ENCODE measurements around the gene NINL. TPM values are rescaled to one million over a fixed set of nuclear protein-coding genes. Genes with fewer than 3 reads are reported as not detected.

The NINL gene
- total and polyA plus RNA-seq, 2 of the 8 experiments (the other 6 are each of a cell fraction or from before 2014, with no cell fraction given), result 15.3 to 30.0 TPM

DNA sequence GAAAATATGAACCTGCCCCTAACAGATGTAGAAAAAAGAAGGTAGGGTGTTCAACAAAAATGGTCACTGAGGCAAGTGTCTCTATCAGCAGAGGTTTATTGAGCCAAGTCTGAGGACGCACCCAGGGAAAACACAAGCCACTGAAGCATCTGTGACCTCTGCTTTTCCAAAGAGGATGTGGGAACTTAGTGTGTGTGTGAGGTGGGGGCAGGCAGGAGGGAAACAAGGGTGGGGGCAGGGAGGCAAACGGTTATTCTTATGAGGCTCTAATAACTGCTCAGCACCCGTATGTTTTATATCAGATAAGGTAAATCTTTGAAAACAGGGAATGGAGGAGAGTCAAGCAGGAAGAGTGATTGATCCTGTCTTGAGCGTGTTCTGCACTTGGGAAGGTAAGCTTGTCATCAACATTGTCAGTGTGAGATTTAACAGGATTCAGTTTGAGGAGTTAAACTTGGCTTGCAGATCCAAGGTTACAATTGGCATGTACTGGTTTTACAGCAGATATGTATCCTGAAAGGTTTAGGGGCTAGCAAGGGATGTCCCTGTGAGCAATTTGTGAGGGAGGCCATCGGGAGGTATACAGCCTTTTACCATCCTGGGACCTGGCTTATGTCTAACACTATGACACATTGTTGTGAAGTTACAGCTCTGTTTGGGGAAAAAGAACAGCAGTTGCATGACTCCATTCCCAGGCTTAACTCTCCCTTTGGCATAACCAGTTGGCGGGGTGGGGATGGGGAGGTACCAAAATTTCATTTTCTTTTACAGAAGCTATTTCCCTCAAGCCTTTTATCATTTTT is 33.7 kb downstream of the NINL start:
- Histone ChIP-seq H3K79me2 (ENCODE audit: control insufficient read depth in 1 of 2, insufficient read depth in 2 of 2, low read length in 2 of 2) (peaks cover 0 to 60% of the 10 kb centered on the region in 2 experiments; a peak in 3 of 4 replicates), H4K8ac (ENCODE audit: extremely low read depth, insufficient read depth, low read length) (no peak overlapping the region), H3K79me1 (ENCODE audit: low read depth, low read length) (peaks cover 14% of the 10 kb centered on the region), H3K27me3 (replicated peaks in 1 of 4; ENCODE audit: control insufficient read depth in 3 of 4, extremely low read depth in 1 of 4, insufficient read depth in 3 of 4, low read length in 3 of 4) (no peaks in the 10 kb centered on the region), H2BK12ac (ENCODE audit: low read depth, low read length) (no peak overlapping the region), H3K18ac (ENCODE audit: extremely low read depth, low read length) (no peak overlapping the region), H4K91ac (replicated peaks; ENCODE audit: insufficient read length, low read length) (no peak overlapping the region), H2BK20ac (ENCODE audit: low read length) (no peak overlapping the region), H2BK120ac (replicated peaks; ENCODE audit: low read depth, low read length) (no peak overlapping the region), H2BK15ac (ENCODE audit: low read length) (no peak overlapping the region), H4K20me1 (replicated peaks in 1 of 2; ENCODE audit: control insufficient read depth in 1 of 2, insufficient read depth in 2 of 2, low read length in 2 of 2) (peaks cover 3 to 17% of the 10 kb centered on the region in 2 experiments), H3K9ac (replicated peaks in 1 of 4; ENCODE audit: extremely low read depth in 1 of 4, low read depth in 3 of 4, low read length in 3 of 4) (no peak overlapping the region; a peak in 1 of 7 replicates), H3K23ac (ENCODE audit: insufficient read length) (no peak overlapping the region), H3K9me3 (ENCODE audit: insufficient read depth in 2 of 2, low read depth in 1 of 2, low read length in 1 of 2) (no peaks in the 10 kb centered on the region), H3K4me2 (ENCODE audit: insufficient read depth in 1 of 2, low read depth in 2 of 2, low read length in 2 of 2) (no peak overlapping the region), H2AK5ac (ENCODE audit: low read depth, low read length) (no peak overlapping the region), H3K4ac (replicated peaks; ENCODE audit: insufficient read length, low read depth, low read length) (no peak overlapping the region), H2AFZ (ENCODE audit: low read length) (no peak overlapping the region), H3K4me3 (ENCODE audit: extremely low read depth in 1 of 4, insufficient read depth in 2 of 4, low read depth in 3 of 4, low read length in 4 of 4) (no peak overlapping the region), H3K36me3 (ENCODE audit: control insufficient read depth in 2 of 4, insufficient read depth in 4 of 4, low read length in 3 of 4) (no peaks in the 10 kb centered on the region), H3K23me2 (ENCODE audit: low read depth, low read length) (no peaks in the 10 kb centered on the region), H3K14ac (ENCODE audit: insufficient read length) (no peak overlapping the region), H3K56ac (replicated peaks; ENCODE audit: insufficient read length, low read depth, low read length) (no peak overlapping the region), H3K4me1 (replicated peaks in 1 of 4; ENCODE audit: control insufficient read depth in 3 of 4, insufficient read depth in 4 of 4, low read length in 3 of 4) (peaks cover 0 to 18% (median 9%) of the 10 kb centered on the region in 4 experiments; a peak in 6 of 7 replicates), H3K27ac (ENCODE audit: low read depth, low read length) (no peak overlapping the region), H4K5ac (ENCODE audit: insufficient read length, low read depth, low read length) (no peak overlapping the region), H2BK5ac (ENCODE audit: low read depth, low read length) (no peak overlapping the region)
- ChIA-PET POLR2A (ENCODE audit: partially characterized antibody) (no interaction called here), CTCF (ENCODE audit: partially characterized antibody) (interaction anchor here (1.0 to 1.6 kb wide), 3 partner anchors 12 to 82 kb away, joined by 3 to 9 read pairs (median 5); no protein-coding TSS in a partner anchor)
- 85% methylated on average over 6 of the region's 6 CpGs; no CpG with 5 or more reads in 1 of the 2 experiments for WGBS, 2 experiments (ENCODE audit: extremely low coverage in 1 of 2, insufficient coverage in 1 of 2, insufficient read length in 1 of 2, insufficient replicate concordance in 2 of 2, low coverage in 1 of 2, low lambda C conversion rate in 2 of 2, missing lambda C conversion rate in 1 of 2)
- FAIRE-seq, result no peak
- DNase-seq (ENCODE audit: low read depth in 1 of 2, low spot score in 2 of 2), result no peak
- TF ChIP-seq SP4 (IDR thresholded peaks at IDR 0.05; ENCODE audit: low read length) (no peak), HDAC6 (IDR thresholded peaks at IDR 0.05; ENCODE audit: low read depth, low read length) (no peak), NRF1 (IDR thresholded peaks at IDR 0.05; ENCODE audit: low read depth, low read length) (no peak), EZH2 (IDR thresholded peaks at IDR 0.05; ENCODE audit: low read depth, low read length, severe bottlenecking) (no peak), EP300 (IDR thresholded peaks at IDR 0.05; ENCODE audit: borderline replicate concordance in 1 of 2, low read depth in 2 of 2, low read length in 2 of 2) (no peak), RAD21 (IDR thresholded peaks at IDR 0.05 in 1 of 2, conservative IDR thresholded peaks at IDR 0.05 in 1 of 2; ENCODE audit: low read depth in 2 of 2, low read length in 2 of 2) (no peak), GABPA (IDR thresholded peaks at IDR 0.05; ENCODE audit: borderline replicate concordance, insufficient read depth, low read length) (no peak), KDM5A (IDR thresholded peaks at IDR 0.05; ENCODE audit: low read length) (no peak), SRF (IDR thresholded peaks at IDR 0.05; ENCODE audit: low read depth, low read length) (no peak), CTBP2 (IDR thresholded peaks at IDR 0.05; ENCODE audit: borderline replicate concordance, insufficient read depth, insufficient read length, low read length) (no peak), KDM1A (IDR thresholded peaks at IDR 0.05; ENCODE audit: borderline replicate concordance, low read length) (no peak), BCL11A (IDR thresholded peaks at IDR 0.05; ENCODE audit: low read depth in 2 of 2, low read length in 2 of 2) (no peak)
